Activated CD4-positive, alpha-beta T cell treated with anti-CD3 and anti-CD28 coated beads for 36 hours (primary cell): ENCODE data around the gene ETV5. TPM values are rescaled to one million over a fixed set of nuclear protein-coding genes. Genes with fewer than 3 reads are reported as not detected.
A peak's percentile ranks its signal among the peaks of the same experiment; 100 is the strongest.

Experiments used
- ATAC-seq: fragments of 200-7000 bp; cut with Tn5 transposase; one replicate; pipeline ENCODE4 v1.10.0; 2021; ENCODE audit warnings: mild to moderate bottlenecking, moderate library complexity
- CTCF ChIA-PET: fragments of 350-600 bp; sonication (Branson Sonifier 250); formaldehyde crosslinking; loops from one replicate; lab custom pipeline; 2021; ENCODE audit warnings: antibody characterized with exemption; lab: Charles Lee
- POLR2A ChIA-PET: fragments of 350-600 bp; sonication (Branson Sonifier 250); formaldehyde crosslinking; loops from one replicate; lab custom pipeline; 2021; ENCODE audit warnings: antibody characterized with exemption, inconsistent platforms; lab: Charles Lee
- DNase-seq: peaks from one replicate; pipeline ENCODE4 v3.0.0-alpha.2; 2020
- H3K27ac Mint-ChIP-seq: one replicate; pipeline ENCODE4 v1.8.0; 2021; ENCODE audit warnings: mixed read lengths
- H3K27me3 Mint-ChIP-seq: one replicate; pipeline ENCODE4 v1.8.0; 2021; ENCODE audit warnings: mixed read lengths
- H3K36me3 Mint-ChIP-seq: one replicate; pipeline ENCODE4 v1.8.0; 2021; ENCODE audit warnings: low read depth, mixed read lengths
- H3K4me1 Mint-ChIP-seq: one replicate; pipeline ENCODE4 v1.8.0; 2021; ENCODE audit warnings: mixed read lengths
- H3K4me3 Mint-ChIP-seq: one replicate; pipeline ENCODE4 v1.8.0; 2021; ENCODE audit warnings: mild to moderate bottlenecking, moderate library complexity, mixed read lengths
- H3K9me3 Mint-ChIP-seq: one replicate; pipeline ENCODE4 v1.8.0; 2021; ENCODE audit warnings: low read depth, mixed read lengths
- intact Hi-C, 2 experiments: fragments of 100-400 bp; cut with DNase I in 1 of 2; cut with micrococcal nuclease in 1 of 2; formaldehyde crosslinking; loops; one replicate each; pipeline versions ENCODE4 v1.14.2 to v1.15.1; 2022 to 2024; cut with DNase I, micrococcal nuclease
- total RNA-seq, 2 experiments: library from RNA; stranded (reverse); gene quantifications; one replicate each; pipeline ENCODE4 v1.2.3, GENCODE V29; 2021

The ETV5 gene
- total RNA-seq, 2 experiments from 2014 or later = 0.83 to 1.4 TPM

- ChIA-PET CTCF (interaction anchor here (0.9 kb wide), 1 partner anchor 12 kb away, joined by 3 read pairs; no protein-coding TSS in a partner anchor), POLR2A (no interaction called here)
- H3K27me3 Mint-ChIP-seq = peaks cover 38% of the 10 kb centered on the region
- no peak overlapping the region for H3K27ac Mint-ChIP-seq
- H3K9me3 Mint-ChIP-seq = no peaks in the 10 kb centered on the region
- intact Hi-C loops = no loop called here
- ATAC-seq (no peak), DNase-seq (no peak)
- no peaks in the 10 kb centered on the region for H3K4me1 Mint-ChIP-seq
- no peak overlapping the region for H3K4me3 Mint-ChIP-seq
- no peaks in the 10 kb centered on the region for H3K36me3 Mint-ChIP-seq
These were observed 14.1 kb upstream of the ETV5 start for GRCh38 chr3:186123012-186123411.

GRCh38 chr3:186121968-186122367 is 13.1 kb upstream of the ETV5 start:
- Mint-ChIP-seq H3K27me3 (peaks cover 43% of the 10 kb centered on the region), H3K36me3 (no peaks in the 10 kb centered on the region), H3K9me3 (no peaks in the 10 kb centered on the region), H3K27ac (no peak overlapping the region), H3K4me1 (no peaks in the 10 kb centered on the region), H3K4me3 (no peak overlapping the region)
- intact Hi-C loops = no loop called here
- DNase-seq (no peak), ATAC-seq (no peak)
- POLR2A ChIA-PET = no interaction called here
- CTCF ChIA-PET = interaction anchor here (0.5 kb wide), 1 partner anchor 175 kb away, joined by 4 read pairs; no protein-coding TSS in a partner anchor

GRCh38 chr3:186121278-186121677 is 12.4 kb upstream of the ETV5 start:
- no peaks in the 10 kb centered on the region for H3K4me1 Mint-ChIP-seq
- H3K36me3 Mint-ChIP-seq = no peaks in the 10 kb centered on the region
- H3K4me3 Mint-ChIP-seq = no peak overlapping the region
- H3K27ac Mint-ChIP-seq = no peak overlapping the region
- no peak for DNase-seq
- H3K9me3 Mint-ChIP-seq = no peaks in the 10 kb centered on the region
- ChIA-PET POLR2A (no interaction called here), CTCF (no interaction called here)
- intact Hi-C loops = no loop called here
- peaks cover 48% of the 10 kb centered on the region for H3K27me3 Mint-ChIP-seq
- no peak for ATAC-seq

- H3K27me3 Mint-ChIP-seq = peaks cover 58% of the 10 kb centered on the region
- ChIA-PET CTCF (no interaction called here), POLR2A (no interaction called here)
- H3K27ac Mint-ChIP-seq = no peak overlapping the region
- H3K9me3 Mint-ChIP-seq = no peaks in the 10 kb centered on the region
- H3K36me3 Mint-ChIP-seq = no peaks in the 10 kb centered on the region
- DNase-seq = no peak
- no peaks in the 10 kb centered on the region for H3K4me1 Mint-ChIP-seq
- no peak overlapping the region for H3K4me3 Mint-ChIP-seq
- ATAC-seq = no peak
- intact Hi-C loops = no loop called here
These were observed 10.6 kb upstream of the ETV5 start for GRCh38 chr3:186119499-186119898.

GRCh38 chr3:186118692-186119091 is 9.8 kb upstream of the ETV5 start:
- H3K9me3 Mint-ChIP-seq = no peaks in the 10 kb centered on the region
- ChIA-PET POLR2A (no interaction called here), CTCF (interaction anchor here (0.6 kb wide), 1 partner anchor 15 kb away, joined by 3 read pairs; no protein-coding TSS in a partner anchor)
- intact Hi-C loops = no loop called here
- H3K4me1 Mint-ChIP-seq = no peaks in the 10 kb centered on the region
- no peak overlapping the region for H3K4me3 Mint-ChIP-seq
- H3K27ac Mint-ChIP-seq = no peak overlapping the region
- peaks cover 63% of the 10 kb centered on the region for H3K27me3 Mint-ChIP-seq
- H3K36me3 Mint-ChIP-seq = no peaks in the 10 kb centered on the region
- no peak for ATAC-seq
- no peak for DNase-seq

GRCh38 chr3:186117521-186118134 is 8.7 kb upstream of the ETV5 start:
- POLR2A ChIA-PET = no interaction called here
- intact Hi-C loops = no loop called here
- ATAC-seq (no peak), DNase-seq (no peak)
- Mint-ChIP-seq H3K9me3 (no peaks in the 10 kb centered on the region), H3K4me1 (no peaks in the 10 kb centered on the region), H3K27me3 (peaks cover 69% of the 10 kb centered on the region), H3K27ac (no peak overlapping the region), H3K4me3 (no peak overlapping the region), H3K36me3 (no peaks in the 10 kb centered on the region)
- CTCF ChIA-PET = interaction anchor here (0.6 kb wide), 1 partner anchor 30 kb away, joined by 3 read pairs; no protein-coding TSS in a partner anchor

- no peaks in the 10 kb centered on the region for H3K36me3 Mint-ChIP-seq
- DNase-seq = no peak
- no peaks in the 10 kb centered on the region for H3K9me3 Mint-ChIP-seq
- H3K27me3 Mint-ChIP-seq = peaks cover 76% of the 10 kb centered on the region
- ATAC-seq = no peak
- intact Hi-C loops = no loop called here
- H3K4me1 Mint-ChIP-seq = peaks cover 14% of the 10 kb centered on the region
- POLR2A ChIA-PET = no interaction called here
- no peak overlapping the region for H3K4me3 Mint-ChIP-seq
- CTCF ChIA-PET = interaction anchor here (0.6 kb wide), 1 partner anchor 90 kb away, joined by 3 read pairs; no protein-coding TSS in a partner anchor
- H3K27ac Mint-ChIP-seq = no peak overlapping the region
These were observed 6.5 kb upstream of the ETV5 start for GRCh38 chr3:186115239-186115996.

- Mint-ChIP-seq H3K4me3 (no peak overlapping the region), H3K4me1 (peaks cover 34% of the 10 kb centered on the region), H3K27ac (no peak overlapping the region), H3K9me3 (no peaks in the 10 kb centered on the region), H3K36me3 (no peaks in the 10 kb centered on the region), H3K27me3 (peaks cover 72% of the 10 kb centered on the region)
- ChIA-PET POLR2A (no interaction called here), CTCF (interaction anchor here (0.9 kb wide), 1 partner anchor 11 kb away, joined by 3 read pairs; no protein-coding TSS in a partner anchor)
- ATAC-seq = peak; percentile 10
- intact Hi-C loops = loop anchor here (1.0 to 5.0 kb wide), 4 partner anchors 40 to 134 kb away; no protein-coding TSS in a partner anchor
- DNase-seq = peak; percentile 48
These were observed 2.4 kb upstream of the ETV5 start for GRCh38 chr3:186110975-186111974.

- H3K4me3 Mint-ChIP-seq = peak overlapping the region; percentile 73
- H3K27me3 Mint-ChIP-seq = peaks cover 73% of the 10 kb centered on the region
- CTCF ChIA-PET = interaction anchor here (0.6 to 2.2 kb wide), 6 partner anchors 13 to 430 kb away, joined by 3 to 8 read pairs (median 4); no protein-coding TSS in a partner anchor
- ATAC-seq = no peak
- POLR2A ChIA-PET = no interaction called here
- intact Hi-C loops = loop anchor here (1.0 to 10.0 kb wide), 18 partner anchors 41 to 773 kb away; partner anchors contain the start of genes DNAJB11 (in 2 of the 2), TBCCD1 (in 2 of the 2), EIF4A2 (in 1 of the 2) and IGF2BP2 (in 1 of the 2)
- H3K27ac Mint-ChIP-seq = no peak overlapping the region
- peaks cover 34% of the 10 kb centered on the region for H3K4me1 Mint-ChIP-seq
- H3K36me3 Mint-ChIP-seq = no peaks in the 10 kb centered on the region
- peak; percentile 27 for DNase-seq
- H3K9me3 Mint-ChIP-seq = no peaks in the 10 kb centered on the region
These were observed 1.3 kb upstream of the ETV5 start for GRCh38 chr3:186109897-186110803.
